GM21390 (cell line): ENCODE results near the gene PSMD5.

Experiments
- ATAC-seq: cut with Tn5 transposase; IDR thresholded peaks from one replicate; pipeline ENCODE4 v1.9.1; 2021; ENCODE audit not compliant: unreplicated experiment

Gene PSMD5

DNA sequence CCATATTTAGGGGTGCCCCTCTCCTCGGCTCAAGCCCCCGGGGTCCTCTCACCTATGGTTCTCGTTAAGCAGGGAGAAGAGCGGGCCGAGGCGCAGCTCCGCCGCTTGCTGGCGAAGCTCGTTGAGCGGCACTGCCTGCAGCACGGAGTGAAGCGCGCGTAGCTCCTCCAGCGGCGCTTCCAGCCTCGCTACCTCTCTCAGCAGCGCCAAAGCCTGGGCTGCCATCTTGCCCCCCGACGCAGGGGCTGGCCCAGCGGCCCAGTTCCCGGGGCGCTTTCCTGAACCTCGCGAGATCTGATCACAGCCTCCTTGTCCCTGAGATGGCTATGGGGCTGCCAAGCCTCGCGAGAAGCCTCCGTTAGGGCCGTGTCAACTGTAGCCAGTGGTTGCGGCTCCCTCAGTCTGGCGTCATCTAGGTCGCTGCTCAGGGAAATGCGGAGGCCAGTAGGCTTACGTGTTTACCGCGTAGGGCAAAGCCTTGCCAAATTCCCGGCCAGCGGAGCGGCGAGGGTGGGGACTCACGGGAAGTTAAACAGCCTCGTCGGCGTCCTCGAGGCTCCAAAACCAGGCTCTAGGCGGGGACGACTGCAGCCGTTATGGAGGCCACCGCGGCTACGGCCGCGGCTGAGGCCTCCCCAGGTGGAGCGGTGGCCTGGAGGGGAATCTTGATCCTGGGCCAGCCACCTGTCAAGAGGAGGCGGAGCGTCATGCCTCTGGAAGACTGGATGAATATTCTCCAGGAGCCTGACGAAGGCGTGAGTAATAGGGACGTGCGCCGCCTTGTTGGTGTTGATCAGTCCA lies at the start of gene PSMD5:
PSMD5 (minus strand) TSS at position 238 of the 801 bp plus-strand sequence; CDS start at position 225, 13 bp downstream.
- ATAC-seq: peak; percentile 99

DNA sequence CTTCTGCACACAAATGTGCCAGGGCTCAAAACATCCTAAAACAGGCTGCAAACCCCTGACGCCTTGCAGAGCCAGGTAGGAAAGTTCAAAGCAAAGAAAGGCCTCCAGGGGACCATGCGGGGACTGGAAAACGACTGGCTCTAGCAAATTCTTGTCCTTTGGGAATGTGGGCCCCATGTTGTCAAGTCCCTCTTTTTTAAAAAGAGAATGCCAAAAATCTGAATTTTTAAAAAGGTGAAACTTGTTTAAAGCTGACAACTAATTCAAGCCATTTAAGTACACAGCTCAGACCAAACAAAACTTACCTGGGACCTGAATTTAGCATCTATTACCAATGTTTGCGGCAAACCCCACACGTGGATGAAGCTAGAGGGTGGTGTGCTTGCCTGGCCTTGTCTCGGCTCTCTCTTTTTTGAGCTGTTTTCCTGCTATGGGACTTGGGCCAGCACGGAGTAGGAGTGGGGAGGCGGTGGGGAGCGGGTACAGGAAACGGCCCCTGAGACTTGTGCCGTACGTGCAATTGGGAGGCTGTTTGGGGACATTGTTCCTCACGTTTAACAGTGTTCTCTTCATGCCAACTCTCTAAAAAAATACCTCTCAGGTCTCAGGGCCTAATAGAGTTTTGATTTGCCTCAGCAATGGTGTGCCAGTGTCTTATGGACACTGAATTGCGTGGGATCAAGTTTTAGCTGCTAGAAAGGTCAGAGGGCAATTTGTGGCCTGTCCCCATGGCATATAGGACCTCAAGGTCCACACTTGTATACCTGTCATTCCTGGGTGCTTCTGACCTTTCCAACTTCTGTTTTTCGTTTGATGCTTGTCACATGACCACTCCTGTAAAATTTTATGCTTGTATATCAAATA lies 49.4 kb upstream of the PSMD5 start:
- ATAC-seq: peak; percentile 32

DNA sequence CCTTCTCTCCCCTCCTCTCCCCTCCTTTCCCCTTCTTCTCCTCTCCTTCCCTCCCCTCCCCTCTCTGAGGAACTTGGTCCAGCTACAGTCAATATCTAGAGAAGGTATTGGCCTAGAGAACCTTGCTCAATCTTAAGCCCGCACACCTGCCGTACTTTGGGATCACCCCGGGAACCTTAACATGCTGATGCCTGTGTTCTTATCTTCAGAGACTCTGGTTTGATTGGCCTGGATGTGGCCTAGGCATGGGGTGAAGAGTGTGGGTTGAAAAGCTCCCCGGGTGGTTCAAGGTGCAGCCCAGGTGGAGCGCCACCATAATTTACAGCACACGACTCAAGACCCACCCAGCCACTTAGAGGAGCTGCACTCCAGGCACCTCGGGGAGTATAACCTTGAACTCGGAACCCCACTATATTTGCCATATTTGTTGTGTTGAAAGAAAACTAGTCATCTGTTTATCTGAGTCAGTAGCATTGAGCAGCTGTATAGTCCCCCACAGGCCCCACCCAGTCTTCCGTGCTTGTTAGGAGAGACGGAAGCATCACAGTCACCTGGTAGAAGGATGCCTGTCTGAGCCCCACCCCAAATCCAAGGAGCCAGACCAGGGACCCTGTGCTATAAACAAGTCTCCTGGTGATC lies 48.6 kb upstream of the PSMD5 start:
- ATAC-seq: no peak

DNA sequence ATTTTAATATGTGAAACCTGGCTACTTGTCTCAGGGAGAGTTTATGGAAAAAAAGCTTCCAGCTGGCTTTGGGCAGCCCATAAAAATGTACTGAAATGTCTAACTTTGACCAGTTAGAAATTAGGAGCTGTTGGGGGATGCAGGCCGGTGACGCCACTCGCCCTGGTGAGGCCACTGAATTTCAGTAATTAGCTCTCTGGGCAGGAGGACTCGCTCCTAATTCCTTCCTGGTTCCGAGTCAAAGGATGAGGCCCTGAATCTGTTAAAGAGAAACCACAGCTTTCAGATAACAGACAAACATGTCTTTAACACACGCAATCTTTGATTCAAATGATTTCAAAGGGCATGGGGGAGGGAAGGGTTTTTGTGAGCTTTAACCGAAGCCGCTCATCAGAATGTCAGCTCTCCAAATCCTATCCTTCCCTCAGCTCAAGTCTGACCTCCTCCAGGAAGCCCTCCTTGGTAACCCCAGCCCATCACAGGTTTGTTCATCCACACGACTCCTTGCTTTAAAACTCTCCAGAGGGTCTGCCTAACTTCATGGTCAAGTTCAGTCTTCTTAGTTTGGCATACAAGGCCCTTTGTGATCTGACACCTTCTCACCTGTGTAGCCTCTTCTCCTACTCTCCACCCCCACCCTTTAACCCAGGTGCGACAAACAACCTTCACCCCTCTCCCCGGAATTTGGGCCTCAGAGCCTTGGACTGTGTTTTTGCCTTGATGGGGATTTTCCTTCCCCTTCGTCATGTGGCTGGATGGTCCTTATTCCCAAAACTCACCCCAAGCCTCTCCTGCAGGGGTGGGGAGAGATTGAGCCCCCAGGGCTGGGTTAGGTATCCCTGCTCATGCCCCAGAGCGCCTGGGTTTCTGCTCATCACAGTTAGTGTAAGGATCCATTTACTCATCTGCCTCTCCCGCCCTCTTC lies 47.9 kb upstream of the PSMD5 start:
- no peak for ATAC-seq

DNA sequence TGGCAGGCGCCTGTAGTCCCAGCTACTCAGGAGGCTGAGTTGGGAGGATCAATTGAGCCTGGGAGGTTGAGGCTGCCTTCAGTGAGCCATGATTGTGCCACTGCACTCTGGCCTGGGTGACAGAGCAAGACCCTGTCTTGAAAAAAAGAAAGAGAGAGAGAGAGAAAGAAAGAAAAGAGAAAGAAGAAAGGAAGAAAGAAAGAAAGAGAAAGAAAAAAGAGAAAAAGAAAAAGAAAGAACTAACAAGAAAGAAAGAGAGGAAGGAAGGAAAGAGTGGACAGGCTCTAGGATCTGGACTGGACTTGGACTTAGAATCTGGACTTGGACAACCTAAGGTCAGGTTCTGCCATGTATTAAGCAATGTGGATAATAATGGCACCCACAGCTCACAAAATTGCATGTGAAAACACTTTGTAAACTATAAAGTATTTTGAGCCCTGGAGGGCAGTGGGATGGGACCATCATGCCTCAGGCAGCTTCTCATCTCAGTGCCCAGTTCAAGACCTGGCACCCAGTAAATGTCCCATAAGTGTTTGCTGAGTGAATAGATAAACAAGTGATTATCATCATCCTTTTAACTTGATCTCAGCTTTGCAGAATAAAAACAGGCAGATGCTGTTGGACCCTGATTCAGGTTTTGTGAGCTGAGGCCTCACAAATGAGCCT lies 47.0 kb upstream of the PSMD5 start:
- ATAC-seq: no peak

DNA sequence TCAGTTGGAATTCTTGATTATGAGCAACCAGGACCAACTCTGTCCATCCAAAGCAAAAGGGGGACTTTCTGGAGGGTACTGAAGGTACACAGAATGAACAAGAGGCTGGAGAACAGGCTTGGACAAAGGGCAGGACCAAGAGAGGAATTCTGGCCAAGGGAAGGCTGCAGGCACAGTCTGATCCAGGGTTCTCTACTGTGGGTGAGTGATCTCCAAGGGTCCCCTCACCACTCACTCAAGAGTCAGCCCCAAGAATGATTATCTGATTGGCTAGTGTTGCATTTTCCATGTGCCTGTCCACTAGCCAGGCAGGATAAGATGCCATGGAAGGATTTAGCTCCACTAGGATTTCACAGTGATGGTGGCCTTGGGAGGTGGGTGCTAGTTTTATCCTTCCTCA lies 45.9 kb upstream of the PSMD5 start:
- no peak for ATAC-seq

DNA sequence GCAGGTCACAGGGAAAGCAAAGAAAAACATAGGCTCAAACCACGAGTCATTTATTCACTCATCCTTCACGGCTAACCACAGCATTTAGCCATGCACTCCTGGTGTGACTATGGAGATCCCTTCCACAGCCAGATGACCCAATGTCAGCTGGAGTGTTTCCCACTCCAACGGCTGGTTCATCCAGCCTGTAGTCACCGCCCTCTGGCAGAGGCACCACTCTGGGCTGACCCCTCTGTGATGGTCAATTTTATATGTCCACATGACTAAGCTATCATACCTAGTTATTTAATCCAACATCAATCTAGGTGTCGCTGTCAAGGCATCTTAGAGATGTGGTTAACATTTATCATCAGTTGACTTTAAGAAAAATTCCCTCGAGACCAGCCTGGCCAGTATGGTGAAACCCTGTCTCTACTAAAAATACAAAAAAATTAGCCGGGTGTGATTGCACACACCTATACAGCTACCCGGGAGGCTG lies 43.8 kb upstream of the PSMD5 start:
- ATAC-seq: no peak

DNA sequence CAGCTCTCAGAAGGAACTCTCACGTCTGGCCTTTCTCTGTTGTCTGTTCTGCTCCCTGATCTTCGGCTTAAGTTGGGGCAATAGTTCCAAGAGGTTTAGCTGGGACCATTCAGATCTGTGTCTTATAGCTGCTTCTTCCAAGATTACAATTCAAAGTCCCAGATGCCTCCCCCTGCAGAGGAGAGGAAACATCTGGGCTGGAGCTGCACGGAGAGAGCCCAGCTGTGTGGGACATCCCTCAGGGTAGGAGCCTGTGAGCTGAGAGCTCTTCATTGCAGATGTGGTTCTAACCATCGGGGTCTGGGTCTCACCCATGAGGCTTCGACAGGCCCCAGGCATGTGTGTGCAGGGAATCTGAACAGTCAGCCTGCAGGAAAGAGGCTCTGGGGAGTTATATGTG lies 43.2 kb upstream of the PSMD5 start:
- no peak for ATAC-seq

DNA sequence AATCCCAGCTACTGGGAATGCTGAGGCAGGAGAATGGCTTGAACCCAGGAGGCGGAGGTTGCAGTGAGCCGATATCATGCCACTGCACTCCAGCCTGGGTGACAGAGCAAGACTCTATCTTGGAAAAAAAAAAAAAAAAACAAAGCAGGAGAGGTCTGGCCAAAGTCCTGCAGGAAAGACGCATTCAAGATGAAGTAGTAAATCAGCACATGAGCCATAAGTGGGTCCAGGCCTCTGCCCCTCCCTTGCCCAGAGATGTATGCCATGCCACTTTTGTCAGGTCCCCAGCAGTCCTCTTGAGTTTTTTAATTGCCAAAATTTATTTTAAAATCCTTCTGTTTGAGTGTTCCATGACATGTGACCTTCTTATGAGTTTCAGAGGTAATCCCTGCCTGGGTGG lies 42.7 kb upstream of the PSMD5 start:
- ATAC-seq: no peak

DNA sequence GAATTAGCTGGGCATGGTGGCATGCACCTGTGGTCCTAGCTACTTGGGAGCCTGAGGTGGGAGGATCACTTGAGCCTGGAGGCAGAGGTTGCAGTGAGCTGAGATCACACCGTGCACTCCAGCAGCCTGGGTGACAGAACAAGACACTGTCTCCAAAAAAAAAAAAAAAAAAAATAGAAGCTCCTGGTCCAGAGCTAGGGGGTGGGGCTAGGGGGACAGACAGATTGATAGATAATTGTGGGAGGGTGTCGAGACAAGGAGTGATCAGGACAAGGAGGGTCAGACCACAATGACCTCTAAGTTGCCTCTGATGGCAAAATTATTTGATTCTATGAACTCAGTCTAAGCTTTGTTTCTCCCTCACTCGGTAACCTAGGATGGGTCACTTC lies 40.9 kb upstream of the PSMD5 start:
- ATAC-seq: no peak

DNA sequence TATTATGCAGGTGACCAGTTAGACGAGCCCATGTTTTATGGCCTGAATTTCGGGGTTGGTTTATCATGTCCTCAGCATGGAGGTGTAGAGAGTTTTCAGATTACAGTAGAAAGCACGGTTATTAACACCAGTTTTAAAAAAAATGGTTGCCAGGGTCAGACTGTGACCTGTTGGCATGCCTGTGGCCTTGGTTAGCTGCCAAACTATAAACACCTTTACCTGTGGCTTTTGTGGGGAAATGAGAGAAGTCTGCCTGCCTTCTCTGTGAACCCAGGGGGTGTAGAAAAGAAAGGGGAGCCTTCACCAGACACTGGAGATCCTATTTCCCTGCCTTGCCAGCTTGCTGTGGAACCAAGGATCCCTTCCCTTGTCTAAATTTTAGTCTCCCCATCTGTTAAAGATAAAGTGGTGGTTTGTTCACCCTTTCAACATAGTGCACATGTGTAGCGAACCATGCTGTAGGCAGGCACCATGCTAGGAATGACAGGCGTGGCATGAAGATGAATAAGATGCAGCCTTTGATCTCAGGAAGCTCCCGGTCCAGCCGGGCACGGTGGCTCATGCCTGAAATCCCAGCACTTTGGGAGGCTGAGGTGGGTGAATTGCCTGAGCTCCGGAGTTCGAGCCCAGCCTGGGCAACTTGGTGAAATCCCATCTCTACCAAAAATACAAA lies 40.3 kb upstream of the PSMD5 start:
- ATAC-seq: no peak

DNA sequence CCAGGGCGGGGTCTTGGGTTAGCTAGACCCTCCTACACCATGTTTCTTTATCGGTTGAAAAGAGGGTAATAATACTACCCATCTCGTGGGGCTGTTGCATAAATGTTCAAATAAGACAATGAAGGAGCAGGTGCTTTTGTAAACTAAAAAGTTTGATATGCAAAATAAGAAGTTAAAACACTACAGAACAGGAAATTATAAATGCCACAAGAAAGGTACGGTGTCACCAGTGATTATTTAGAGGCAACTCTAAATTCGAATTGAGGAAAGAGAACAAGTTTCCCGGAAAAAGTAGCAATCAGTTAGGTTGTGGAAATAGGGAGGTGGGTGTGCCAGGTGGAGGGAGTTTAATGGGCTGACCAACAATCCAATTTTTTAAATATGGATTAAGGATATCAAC lies 36.7 kb upstream of the PSMD5 start:
- ATAC-seq: no peak

DNA sequence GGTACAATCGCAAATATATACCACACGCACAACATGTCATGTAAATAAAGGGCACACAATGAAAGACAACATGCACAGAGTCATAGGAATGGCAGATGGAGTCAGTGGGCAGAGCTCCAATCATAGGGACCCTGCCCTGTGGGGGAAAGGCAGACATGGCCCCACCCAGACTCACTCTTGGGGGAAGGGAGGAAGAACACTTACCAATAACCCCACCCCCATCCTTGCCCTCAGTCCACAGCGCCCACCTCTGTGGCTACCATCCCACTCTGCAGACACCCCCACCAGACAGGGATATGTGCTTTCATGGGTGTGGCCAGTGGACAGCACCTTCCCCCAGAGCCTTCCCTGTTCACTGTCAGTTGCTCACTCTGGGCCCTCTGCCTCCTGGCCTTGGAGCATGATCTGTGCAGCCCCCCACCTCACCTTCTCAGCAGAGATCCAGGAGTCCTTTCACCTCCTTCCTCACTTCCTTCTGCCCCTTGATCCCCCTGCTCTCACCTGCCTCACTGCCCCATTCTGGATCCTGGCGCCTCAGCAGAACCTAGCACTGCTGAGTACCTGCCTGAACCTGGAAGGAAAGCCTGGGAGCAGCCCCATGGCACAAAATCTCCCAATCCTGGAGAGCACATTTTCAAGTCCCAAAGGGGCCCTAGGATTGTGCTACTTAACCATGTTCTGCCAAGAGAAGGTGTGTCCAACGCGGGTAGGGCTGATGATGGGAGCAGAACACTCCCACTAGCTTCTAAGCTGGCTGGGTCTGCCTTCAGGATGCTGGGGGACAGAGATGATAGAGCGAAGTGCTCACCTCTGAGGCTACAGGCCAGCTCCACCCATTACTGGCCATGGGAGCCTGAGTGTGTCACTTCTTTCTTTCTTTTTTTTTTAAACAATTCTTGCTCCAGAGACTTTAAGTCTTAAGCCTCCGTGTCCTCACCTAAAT lies 35.7 kb upstream of the PSMD5 start:
- no peak for ATAC-seq

DNA sequence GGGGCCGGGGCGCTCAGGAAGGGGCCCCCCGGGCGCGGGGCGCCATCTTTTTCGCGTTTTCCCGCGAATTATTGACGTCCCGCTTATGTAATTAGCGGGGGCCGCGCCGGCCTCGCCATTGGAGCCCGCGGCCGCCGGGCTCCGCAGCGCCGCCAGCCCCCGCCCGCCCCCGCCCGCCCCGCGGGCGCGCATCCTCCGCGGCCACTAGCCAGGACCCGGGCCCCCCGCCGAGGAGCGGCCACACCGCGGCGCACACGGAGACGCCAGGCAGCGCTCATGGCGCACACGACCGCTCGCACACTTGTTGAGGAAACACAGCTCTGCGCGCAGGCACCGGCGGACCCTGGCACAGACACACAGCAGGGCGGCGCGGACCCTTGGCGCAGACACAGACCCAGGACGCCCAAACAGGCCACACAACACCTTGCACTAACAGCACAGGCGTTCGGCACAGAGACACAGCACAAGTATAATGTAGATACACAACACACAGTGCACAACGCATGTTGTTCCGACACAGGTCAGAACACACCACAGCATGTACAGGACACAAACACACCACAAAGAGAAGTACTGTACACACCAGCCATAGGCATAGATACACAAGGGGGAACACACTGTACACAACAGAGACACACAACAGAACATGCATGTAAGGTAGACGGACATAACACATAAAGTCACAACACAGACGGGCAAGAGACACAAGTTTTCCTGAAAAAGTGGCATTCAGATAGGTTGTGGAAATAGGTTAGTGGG lies 34.7 kb upstream of the PSMD5 start:
- peak; percentile 36 for ATAC-seq

DNA sequence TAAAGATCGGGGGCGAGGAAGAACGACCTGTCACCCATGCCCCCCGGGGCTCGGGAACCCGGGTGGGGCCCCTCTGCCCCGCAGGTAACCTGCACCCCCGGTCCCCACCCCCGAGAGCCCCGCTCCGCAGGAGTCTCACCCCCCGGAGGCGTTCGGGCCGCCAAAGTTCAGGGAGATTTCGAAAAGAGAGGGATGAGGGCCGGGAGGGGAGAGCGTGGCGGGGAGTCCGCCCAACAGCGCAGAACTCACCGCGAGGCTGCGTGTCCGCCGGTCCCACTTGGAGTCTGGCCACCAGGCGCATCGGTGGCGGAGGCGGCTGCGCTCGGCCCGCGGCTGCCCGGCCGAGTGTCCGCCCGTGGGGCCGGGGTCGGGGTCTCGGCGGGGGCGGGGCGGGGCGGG lies 34.1 kb upstream of the PSMD5 start, which contains the start of gene PHF19:
PHF19 (minus strand) TSS at position 347 of the 399 bp plus-strand sequence. CDS start 2,447 bp downstream, outside the sequence.
- ATAC-seq: peak; percentile 13

DNA sequence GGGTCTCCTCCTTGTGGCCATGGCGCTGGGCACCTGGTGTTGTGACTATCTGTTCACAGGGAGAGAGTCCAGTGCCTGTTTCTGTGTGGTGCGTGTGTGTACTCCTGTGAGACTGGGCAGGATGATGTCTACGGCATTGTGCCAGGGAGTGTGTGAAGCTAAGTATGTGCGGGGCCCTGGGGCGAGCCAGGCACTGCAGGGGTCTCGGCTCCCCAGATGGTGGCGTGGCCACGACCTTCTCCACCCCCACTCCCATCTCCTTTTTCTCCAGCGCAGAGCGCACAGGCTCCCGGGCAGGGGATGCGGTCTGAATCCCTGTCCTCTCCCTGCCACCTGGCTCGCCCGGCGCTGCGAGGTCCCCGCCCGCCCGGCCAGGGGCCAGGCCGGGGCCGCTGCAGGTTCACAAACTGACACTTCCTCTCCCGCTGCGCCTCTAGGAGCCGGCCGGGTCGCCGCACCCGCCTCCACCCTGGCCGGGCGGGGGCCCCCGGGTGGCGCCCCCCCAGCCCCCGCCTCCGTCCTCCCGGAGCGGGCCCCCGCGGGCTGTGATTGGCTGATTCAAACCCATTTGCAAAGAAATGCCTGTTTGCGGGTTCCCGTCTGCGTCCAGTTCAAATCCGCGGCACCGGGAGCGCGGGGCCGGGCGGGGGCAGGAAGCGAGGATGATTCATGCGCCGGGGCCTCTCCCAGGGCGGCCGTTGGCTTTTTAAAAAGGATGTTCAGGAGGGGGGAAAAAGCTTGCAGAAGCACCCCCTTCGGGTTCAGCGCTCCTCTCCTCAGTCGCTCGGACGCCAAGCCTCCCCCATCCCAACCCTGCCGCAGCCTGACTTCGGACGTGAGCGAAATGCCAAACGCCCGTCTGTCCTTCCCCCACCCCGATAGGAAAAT lies 33.5 kb upstream of the PSMD5 start:
- ATAC-seq: peak; percentile 64

DNA sequence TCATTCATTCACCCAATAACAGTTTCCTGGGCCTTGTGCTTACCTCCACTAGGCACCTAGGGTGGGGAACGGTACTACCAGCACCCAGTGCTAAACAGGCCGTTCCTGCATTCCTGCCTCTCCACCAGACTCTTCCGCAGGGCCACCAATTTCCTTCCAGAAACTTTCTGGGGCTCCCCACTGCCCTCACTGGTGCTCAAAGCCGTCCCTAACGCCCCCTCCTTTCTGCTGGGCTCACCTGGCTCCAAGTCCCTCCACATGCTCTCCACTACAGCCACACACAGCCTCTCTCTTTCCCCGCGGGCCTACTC lies 32.9 kb upstream of the PSMD5 start:
- peak; percentile 1 for ATAC-seq
